GM13977 (cell line): ENCODE measurements around the gene VEPH1.

Experiments used
- DNase-seq: peaks from one replicate; pipeline ENCODE4 v3.0.0; 2012; ENCODE audit warnings: low spot score
- in situ Hi-C: fragments of 300-500 bp; cut with MboI; formaldehyde crosslinking; loops from one replicate; pipeline ENCODE4 v1.12.0; 2022; ENCODE audit warnings: low sequenced_read_pairs, low pct_unique_long_range_greater_than_20kb, mixed read lengths, inconsistent platforms; ENCODE audit not compliant: unreplicated experiment
- TF ChIP-seq, protein P1 (sequence below): IDR thresholded peaks from 2 replicates; pipeline ENCODE4 v1.5.1; 2012; ENCODE audit warnings: mild to moderate bottlenecking, control low read depth; ENCODE audit not compliant: insufficient read depth; ENCODE audit errors: extremely low read depth, missing control alignments

The VEPH1 gene

DNA sequence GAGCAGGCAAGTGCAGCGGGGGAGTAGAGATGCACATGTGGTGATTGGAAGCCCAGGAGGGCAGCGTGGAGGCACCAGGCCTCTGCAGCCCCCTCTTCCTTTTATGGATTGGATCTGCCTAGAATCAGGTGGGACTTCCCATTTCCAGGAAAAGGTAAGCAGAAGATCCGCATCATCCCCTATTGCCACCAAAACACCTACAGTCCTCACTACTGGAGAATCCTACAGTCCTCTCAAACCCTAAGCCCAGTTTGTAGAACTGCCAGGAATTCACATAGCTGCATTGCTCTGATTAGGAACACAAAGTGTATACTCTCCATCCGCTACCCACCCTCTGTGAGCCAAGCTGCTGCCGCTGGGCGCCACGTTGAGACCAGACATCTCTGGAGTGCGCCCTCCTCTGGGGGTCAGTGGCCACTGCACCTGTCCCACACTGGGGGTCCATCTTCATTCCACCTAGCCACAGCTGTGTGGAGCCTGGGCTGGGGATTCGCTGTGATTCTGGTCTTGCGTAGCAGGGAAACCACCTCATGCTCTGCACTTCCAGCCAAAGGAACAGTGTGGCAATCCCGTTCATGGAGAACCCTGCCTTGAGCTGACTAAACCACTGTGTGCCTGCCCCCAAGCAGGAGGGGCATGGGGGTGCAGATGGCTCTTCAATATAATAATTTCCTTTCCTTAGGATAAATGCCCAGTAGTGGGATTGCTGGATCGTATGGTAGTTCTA, 155.5 kb downstream of the VEPH1 start:
- TF ChIP-seq, protein P1, sequence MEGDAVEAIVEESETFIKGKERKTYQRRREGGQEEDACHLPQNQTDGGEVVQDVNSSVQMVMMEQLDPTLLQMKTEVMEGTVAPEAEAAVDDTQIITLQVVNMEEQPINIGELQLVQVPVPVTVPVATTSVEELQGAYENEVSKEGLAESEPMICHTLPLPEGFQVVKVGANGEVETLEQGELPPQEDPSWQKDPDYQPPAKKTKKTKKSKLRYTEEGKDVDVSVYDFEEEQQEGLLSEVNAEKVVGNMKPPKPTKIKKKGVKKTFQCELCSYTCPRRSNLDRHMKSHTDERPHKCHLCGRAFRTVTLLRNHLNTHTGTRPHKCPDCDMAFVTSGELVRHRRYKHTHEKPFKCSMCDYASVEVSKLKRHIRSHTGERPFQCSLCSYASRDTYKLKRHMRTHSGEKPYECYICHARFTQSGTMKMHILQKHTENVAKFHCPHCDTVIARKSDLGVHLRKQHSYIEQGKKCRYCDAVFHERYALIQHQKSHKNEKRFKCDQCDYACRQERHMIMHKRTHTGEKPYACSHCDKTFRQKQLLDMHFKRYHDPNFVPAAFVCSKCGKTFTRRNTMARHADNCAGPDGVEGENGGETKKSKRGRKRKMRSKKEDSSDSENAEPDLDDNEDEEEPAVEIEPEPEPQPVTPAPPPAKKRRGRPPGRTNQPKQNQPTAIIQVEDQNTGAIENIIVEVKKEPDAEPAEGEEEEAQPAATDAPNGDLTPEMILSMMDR, result peak; percentile 33
- no peak for DNase-seq
- in situ Hi-C loops, result no loop called here

DNA sequence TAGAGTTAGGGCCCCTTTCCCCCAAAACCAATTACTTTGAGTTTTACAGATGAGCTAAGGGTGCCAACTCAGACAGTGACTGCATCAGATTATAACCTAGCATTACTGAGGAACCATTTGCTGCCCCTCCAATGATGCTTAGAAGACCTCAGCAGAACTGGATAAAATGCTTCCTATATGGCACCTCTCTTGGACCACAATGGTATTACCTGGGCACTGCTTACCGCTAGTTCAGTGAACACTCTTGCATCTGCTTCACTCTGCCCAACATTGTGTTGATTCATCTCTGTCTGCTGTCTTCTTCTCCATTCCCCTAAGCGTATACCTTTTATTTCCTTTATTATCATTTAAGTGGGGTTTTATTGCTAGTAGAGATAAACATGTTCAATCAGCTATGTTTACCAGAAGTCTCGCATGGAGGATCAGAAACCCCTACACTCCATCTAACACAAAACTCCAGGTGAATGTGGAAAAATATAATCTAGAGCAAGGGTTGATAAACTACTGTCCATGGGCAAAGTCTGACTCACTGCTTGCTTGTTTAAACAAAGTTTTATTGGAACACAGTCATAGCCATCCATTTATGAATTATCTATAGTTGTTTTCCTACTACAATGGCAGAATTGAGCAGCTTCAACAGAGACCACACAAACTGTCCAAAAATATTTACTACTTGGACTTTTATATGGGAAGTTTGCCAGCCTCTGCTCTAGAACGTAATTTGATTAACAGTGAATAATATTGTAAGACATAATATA, 166.8 kb downstream of the VEPH1 start:
- TF ChIP-seq, protein P1, result no peak
- in situ Hi-C loops, result no loop called here
- no peak for DNase-seq

DNA sequence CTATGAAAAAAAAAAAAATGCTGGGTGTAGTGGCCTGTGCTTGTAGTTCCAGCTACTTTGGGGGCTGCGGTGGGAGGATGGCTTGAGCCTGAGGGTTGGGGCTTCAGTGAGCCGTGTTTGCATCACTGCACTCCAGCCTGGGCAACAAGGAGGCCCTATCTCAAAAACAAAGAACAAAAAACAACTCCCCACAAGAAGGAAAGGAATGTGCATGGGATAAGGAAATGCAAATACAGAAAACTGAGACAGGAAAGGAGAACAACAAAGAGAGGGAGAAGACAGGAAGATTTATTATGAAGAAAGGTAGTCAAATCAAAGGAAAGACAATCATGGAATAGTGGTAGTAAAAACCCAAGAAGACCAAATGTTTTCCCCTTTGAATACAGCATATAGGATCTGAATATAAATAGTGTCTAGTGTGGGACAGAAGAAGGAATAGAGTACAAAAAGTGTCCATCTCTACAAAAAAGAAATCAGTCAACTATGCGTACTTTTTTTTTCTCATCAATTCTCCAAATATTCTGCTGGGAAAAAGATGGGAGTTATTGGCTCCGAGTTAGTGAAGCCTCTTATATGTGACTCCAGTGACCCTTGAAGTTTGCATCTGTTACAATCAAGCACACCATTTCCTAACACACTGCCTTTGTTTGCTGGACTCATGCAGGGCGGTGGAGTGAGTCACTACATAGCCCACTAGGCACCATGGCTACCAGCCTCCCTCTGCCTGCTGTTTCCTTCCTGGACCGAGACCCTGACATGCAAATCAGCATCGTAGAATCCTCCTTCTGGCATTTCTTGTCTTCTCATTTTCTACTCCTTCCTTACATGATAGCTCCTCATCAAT, 167.8 kb downstream of the VEPH1 start:
- TF ChIP-seq, protein P1, result no peak
- in situ Hi-C loops, result no loop called here
- DNase-seq, result no peak

DNA sequence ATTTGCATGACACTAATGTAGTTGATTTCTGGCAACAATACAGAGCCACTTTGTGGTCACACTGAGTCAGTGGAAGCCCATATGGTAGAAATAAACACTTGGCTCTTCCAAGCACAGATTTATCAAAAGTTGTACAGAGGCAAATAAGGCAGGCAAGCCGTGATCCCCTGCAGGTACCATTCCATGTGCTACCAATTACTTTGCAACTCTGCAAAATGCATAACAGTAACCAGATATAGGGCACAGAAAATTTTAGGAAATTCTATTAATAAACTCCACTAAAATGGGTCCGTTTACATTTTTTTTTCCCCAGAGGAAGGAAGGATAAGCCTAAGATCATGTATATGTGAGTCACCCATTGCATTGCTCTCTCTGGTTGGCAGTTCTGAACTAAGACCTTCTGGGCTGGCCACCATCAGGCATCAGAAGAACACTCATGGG, 169.6 kb downstream of the VEPH1 start:
- DNase-seq, result no peak
- in situ Hi-C loops, result no loop called here

DNA sequence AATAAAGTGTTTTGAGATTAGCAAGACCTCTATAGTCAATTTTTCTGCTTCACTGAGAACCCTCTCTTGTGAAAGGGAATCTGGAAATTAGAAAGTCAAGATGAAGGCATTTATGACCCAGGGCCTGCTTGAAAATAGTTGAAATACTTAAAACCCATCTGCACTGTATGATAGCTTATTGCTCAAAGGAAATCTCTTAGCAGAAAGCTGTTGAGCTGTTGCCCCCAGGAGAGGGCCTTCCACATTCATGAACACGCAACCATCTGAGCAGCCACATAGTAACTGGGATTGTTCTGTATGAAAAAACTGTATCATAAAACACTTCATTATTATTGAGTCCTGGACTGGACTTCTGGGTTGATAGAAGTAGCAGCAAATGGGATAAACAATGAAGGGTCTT, 173.0 kb downstream of the VEPH1 start:
- DNase-seq, result no peak
- in situ Hi-C loops, result no loop called here
- TF ChIP-seq, protein P1, result no peak

More for the DNA sequence above, 169.6 kb downstream of the VEPH1 start:
- TF ChIP-seq, protein P1, result no peak

DNA sequence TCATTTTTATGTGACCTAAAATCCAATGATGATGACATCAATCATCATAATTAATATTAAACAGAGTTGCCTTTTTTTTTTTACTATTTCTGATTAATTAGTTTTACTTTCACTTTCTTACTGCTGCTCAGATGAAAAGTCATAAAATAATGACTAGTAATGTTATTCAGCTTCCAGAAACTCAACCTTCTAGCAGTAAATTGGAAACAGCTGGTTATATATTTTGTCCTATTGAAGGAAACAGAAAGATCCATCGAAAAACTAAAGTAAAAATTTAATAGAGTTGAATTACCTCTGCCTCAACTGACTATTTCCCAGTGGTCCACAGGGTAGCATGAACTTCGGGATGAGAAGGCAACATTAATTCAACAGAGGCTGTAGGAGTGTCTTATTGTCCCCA, 173.7 kb downstream of the VEPH1 start:
- TF ChIP-seq, protein P1, result no peak
- in situ Hi-C loops, result no loop called here
- DNase-seq, result no peak
